CD8-positive, alpha-beta memory T cell (primary cell): ENCODE results near the gene TNPO3. TPM values are rescaled to one million over a fixed set of nuclear protein-coding genes. Genes with fewer than 3 reads are reported as not detected.

Source experiments
- CTCF ChIA-PET: fragments of 350-600 bp; sonication (Branson Sonifier 250); formaldehyde crosslinking; loops from one replicate; lab custom pipeline; 2021; ENCODE audit warnings: antibody characterized with exemption; lab: Charles Lee
- POLR2A ChIA-PET: fragments of 350-600 bp; sonication (Branson Sonifier 250); formaldehyde crosslinking; loops from one replicate; lab custom pipeline; 2021; ENCODE audit warnings: antibody characterized with exemption; lab: Charles Lee
- DNase-seq, 5 donors: peaks; one replicate each; pipeline versions ENCODE4 v3.0.0 to v3.0.0-alpha.2; 2020 to 2022; ENCODE audit warnings: mixed read lengths in 1 of 5
- H3K27ac ChIP-seq: one replicate; pipeline ENCODE4 v1.7.0; 2013; ENCODE audit warnings: low read depth, mild to moderate bottlenecking, low read length, moderate library complexity
- H3K27me3 ChIP-seq: 2 replicates; pipeline ENCODE4 v1.7.0; 2013; ENCODE audit warnings: low read length, mild to moderate bottlenecking; ENCODE audit not compliant: insufficient read depth, poor library complexity, severe bottlenecking
- H3K36me3 ChIP-seq: 2 replicates; pipeline ENCODE4 v1.7.0; 2013; ENCODE audit warnings: mild to moderate bottlenecking, low read length, moderate library complexity; ENCODE audit not compliant: insufficient read depth
- H3K4me1 ChIP-seq: 2 replicates; pipeline ENCODE4 v1.7.0; 2013; ENCODE audit warnings: mild to moderate bottlenecking, low read length, moderate library complexity; ENCODE audit not compliant: insufficient read depth
- H3K4me3 ChIP-seq: 2 replicates; pipeline ENCODE4 v1.7.0; 2013; ENCODE audit warnings: mild to moderate bottlenecking, low read length
- H3K9me3 ChIP-seq: 2 replicates; pipeline ENCODE4 v1.7.0; 2013; ENCODE audit warnings: mild to moderate bottlenecking, low read length
- H3K27ac Mint-ChIP-seq, 8 donors: one replicate each; pipeline ENCODE4 v1.8.0; 2020 to 2021; ENCODE audit warnings: mixed read lengths in 8 of 8, mild to moderate bottlenecking in 6 of 8, inconsistent platforms in 3 of 8, moderate library complexity in 3 of 8
- H3K27me3 Mint-ChIP-seq, 2 donors: one replicate each; pipeline ENCODE4 v1.8.0; 2020 to 2021; ENCODE audit warnings: mixed read lengths in 2 of 2, mild to moderate bottlenecking in 1 of 2, moderate library complexity in 1 of 2
- H3K36me3 Mint-ChIP-seq, 3 donors: one replicate each; pipeline ENCODE4 v1.8.0; 2020 to 2021; ENCODE audit warnings: mixed read lengths in 3 of 3, inconsistent platforms in 1 of 3, mild to moderate bottlenecking in 1 of 3
- H3K4me1 Mint-ChIP-seq, 3 donors: one replicate each; pipeline ENCODE4 v1.8.0; 2020 to 2021; ENCODE audit warnings: mixed read lengths in 3 of 3, inconsistent platforms in 1 of 3, mild to moderate bottlenecking in 1 of 3
- H3K4me3 Mint-ChIP-seq, 7 donors: one replicate each; pipeline ENCODE4 v1.8.0; 2020 to 2021; ENCODE audit warnings: mixed read lengths in 7 of 7, mild to moderate bottlenecking in 6 of 7, moderate library complexity in 4 of 7, inconsistent platforms in 2 of 7
- H3K9me3 Mint-ChIP-seq, 5 donors: one replicate each; pipeline ENCODE4 v1.8.0; 2020 to 2022; ENCODE audit warnings: mixed read lengths in 5 of 5, mild to moderate bottlenecking in 3 of 5, moderate library complexity in 2 of 5, inconsistent platforms in 1 of 5
- polyA plus RNA-seq: library from polyadenylated mRNA; unstranded; fragments of 300-500 nt; fragmentation: Illumina TruSeq; gene quantifications from one replicate; pipeline ENCODE4 v1.2.3, GENCODE V29; 2021
- total RNA-seq, 2 experiments: library from RNA; stranded (reverse); gene quantifications; one replicate each; pipeline ENCODE4 v1.2.3, GENCODE V29; 2021

TNPO3 gene
- total and polyA plus RNA-seq, 3 experiments from 2014 or later = 43.1 to 82.1 (median 80.5) TPM

- Histone ChIP-seq H3K4me1 (no peaks in the 10 kb centered on the region), H3K9me3 (no peaks in the 10 kb centered on the region), H3K4me3 (no peak overlapping the region), H3K36me3 (no peaks in the 10 kb centered on the region), H3K27me3 (no peaks in the 10 kb centered on the region), H3K27ac (no peak overlapping the region)
- H3K36me3 Mint-ChIP-seq = no peaks in the 10 kb centered on the region
- H3K9me3 Mint-ChIP-seq = peaks cover 0 to 2% (median 0%) of the 10 kb centered on the region in 5 donors
- H3K27me3 Mint-ChIP-seq = peaks cover 7 to 35% of the 10 kb centered on the region in 2 donors
- no peak overlapping the region for H3K4me3 Mint-ChIP-seq
- CTCF ChIA-PET = no interaction called here
- no peak overlapping the region for H3K27ac Mint-ChIP-seq
- no peak for DNase-seq
- POLR2A ChIA-PET = no interaction called here
- peaks cover 0 to 6% (median 0%) of the 10 kb centered on the region in 3 donors for H3K4me1 Mint-ChIP-seq
These were observed 22.0 kb upstream of the TNPO3 start for GRCh38 chr7:129076886-129077285.

DNA sequence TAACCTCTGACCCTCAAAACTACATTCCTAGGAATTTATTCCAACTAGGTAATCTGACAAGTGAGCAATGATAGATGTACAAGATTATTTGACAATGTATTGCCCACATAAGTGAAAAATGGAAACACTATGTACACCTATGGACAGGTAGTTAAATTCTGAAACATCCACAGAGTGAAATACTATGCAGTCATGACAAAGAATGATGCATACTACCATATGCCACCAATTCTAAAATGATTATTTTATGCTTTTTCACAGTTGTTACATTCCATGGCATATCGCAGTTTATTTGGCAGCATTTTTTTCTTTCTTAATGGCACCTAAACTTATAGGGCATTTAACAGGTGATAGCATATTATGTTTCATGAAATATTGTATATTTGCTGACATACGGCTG, 20.1 kb upstream of the TNPO3 start:
- peaks cover 0 to 2% (median 0%) of the 10 kb centered on the region in 5 donors for H3K9me3 Mint-ChIP-seq
- Histone ChIP-seq H3K9me3 (no peaks in the 10 kb centered on the region), H3K27ac (no peak overlapping the region), H3K27me3 (no peaks in the 10 kb centered on the region), H3K4me1 (no peaks in the 10 kb centered on the region), H3K36me3 (no peaks in the 10 kb centered on the region), H3K4me3 (no peak overlapping the region)
- ChIA-PET POLR2A (no interaction called here), CTCF (no interaction called here)
- H3K27me3 Mint-ChIP-seq = peaks cover 14 to 41% of the 10 kb centered on the region in 2 donors
- peaks cover 0 to 6% (median 0%) of the 10 kb centered on the region in 3 donors for H3K4me1 Mint-ChIP-seq
- H3K27ac Mint-ChIP-seq = no peak overlapping the region
- DNase-seq = no peak
- H3K36me3 Mint-ChIP-seq = no peaks in the 10 kb centered on the region
- H3K4me3 Mint-ChIP-seq = no peak overlapping the region

DNA sequence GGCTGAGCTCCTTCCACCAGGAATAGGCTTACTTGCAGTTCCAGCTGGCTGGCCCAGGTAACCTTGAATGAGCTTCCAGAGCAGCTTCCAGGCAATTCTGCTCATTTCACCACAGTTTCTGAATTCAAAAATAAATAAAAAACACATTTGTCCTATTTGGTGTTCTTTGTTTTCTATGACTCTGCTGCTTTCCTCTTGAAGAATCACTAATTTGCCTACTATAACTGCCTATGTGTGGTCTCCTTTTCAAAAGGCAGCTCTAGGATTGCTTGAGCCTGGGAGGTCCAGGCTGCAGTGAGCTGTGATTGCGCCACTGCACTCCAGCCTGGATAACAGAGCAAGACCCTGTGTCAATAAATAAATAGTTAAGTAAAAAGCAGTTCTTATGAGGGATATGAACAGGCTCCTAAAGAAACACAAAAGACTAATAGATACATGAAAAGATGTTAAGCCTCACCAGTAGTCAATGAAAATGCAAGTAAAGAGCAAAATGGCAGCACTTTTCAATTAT, 19.5 kb upstream of the TNPO3 start:
- Mint-ChIP-seq H3K4me1 (peaks cover 0 to 6% (median 0%) of the 10 kb centered on the region in 3 donors), H3K9me3 (peaks cover 0 to 2% (median 0%) of the 10 kb centered on the region in 5 donors), H3K27me3 (peaks cover 16 to 47% of the 10 kb centered on the region in 2 donors), H3K4me3 (no peak overlapping the region), H3K36me3 (no peaks in the 10 kb centered on the region), H3K27ac (no peak overlapping the region)
- ChIA-PET CTCF (no interaction called here), POLR2A (no interaction called here)
- no peak overlapping the region for H3K4me3 ChIP-seq
- no peak overlapping the region for H3K27ac ChIP-seq
- DNase-seq = no peak
- no peaks in the 10 kb centered on the region for H3K9me3 ChIP-seq
- no peaks in the 10 kb centered on the region for H3K4me1 ChIP-seq
- no peaks in the 10 kb centered on the region for H3K36me3 ChIP-seq
- H3K27me3 ChIP-seq = no peaks in the 10 kb centered on the region

DNA sequence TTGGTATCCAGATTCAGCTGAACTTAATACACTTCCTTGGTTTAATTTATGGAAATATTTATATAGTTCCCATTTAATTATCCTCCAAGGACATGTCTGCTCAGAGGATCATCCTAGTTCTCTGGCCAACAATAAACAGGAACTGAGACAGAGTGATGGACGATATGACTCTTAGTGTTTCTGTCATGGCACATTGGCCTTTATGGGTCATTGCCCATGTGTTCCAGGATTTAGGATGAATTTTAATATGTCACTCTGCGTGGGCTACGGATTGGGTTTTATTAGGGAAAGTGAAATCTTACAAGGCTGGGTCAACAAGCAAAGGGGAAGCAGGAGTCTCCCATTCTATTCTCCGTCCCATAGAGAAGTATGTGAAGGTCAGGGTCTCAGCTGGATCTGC, 18.8 kb upstream of the TNPO3 start:
- no peak overlapping the region for H3K4me3 Mint-ChIP-seq
- peaks cover 20 to 50% of the 10 kb centered on the region in 2 donors for H3K27me3 Mint-ChIP-seq
- H3K36me3 Mint-ChIP-seq = no peaks in the 10 kb centered on the region
- H3K27ac Mint-ChIP-seq = no peak overlapping the region
- Histone ChIP-seq H3K36me3 (no peaks in the 10 kb centered on the region), H3K27ac (no peak overlapping the region), H3K27me3 (no peaks in the 10 kb centered on the region), H3K9me3 (no peaks in the 10 kb centered on the region), H3K4me3 (no peak overlapping the region), H3K4me1 (no peaks in the 10 kb centered on the region)
- no peak for DNase-seq
- POLR2A ChIA-PET = no interaction called here
- H3K4me1 Mint-ChIP-seq = peaks cover 0 to 6% (median 0%) of the 10 kb centered on the region in 3 donors
- peaks cover 0 to 2% (median 0%) of the 10 kb centered on the region in 5 donors for H3K9me3 Mint-ChIP-seq
- CTCF ChIA-PET = no interaction called here

DNA sequence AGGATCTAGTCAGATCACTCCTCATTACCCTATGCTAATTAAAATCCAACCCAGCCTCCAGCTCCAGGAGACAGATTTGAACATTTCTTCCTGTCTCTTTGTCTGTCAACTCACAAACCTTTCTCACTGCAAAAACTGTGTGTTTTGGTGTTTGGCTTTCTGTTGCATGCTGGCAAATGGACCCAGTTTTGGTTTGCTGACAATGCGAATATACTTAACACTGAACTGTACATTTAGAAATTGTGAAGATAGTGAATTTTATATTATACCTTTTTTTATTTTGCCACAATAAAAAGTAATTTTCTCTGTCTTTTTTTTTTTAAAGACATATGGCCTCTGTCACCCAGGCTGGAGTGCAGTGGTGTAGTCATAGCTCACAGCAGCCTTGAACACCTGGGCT, 18.3 kb upstream of the TNPO3 start:
- Mint-ChIP-seq H3K4me1 (peaks cover 0 to 6% (median 0%) of the 10 kb centered on the region in 3 donors), H3K9me3 (peaks cover 0 to 2% (median 0%) of the 10 kb centered on the region in 5 donors), H3K27ac (no peak overlapping the region), H3K27me3 (peaks cover 20 to 48% of the 10 kb centered on the region in 2 donors), H3K36me3 (no peaks in the 10 kb centered on the region), H3K4me3 (no peak overlapping the region)
- ChIA-PET CTCF (no interaction called here), POLR2A (no interaction called here)
- Histone ChIP-seq H3K27ac (no peak overlapping the region), H3K27me3 (no peaks in the 10 kb centered on the region), H3K4me1 (no peaks in the 10 kb centered on the region), H3K4me3 (no peak overlapping the region), H3K36me3 (no peaks in the 10 kb centered on the region), H3K9me3 (no peaks in the 10 kb centered on the region)
- DNase-seq = no peak

- Mint-ChIP-seq H3K9me3 (peaks cover 0 to 2% (median 0%) of the 10 kb centered on the region in 5 donors), H3K4me1 (peaks cover 0 to 6% (median 0%) of the 10 kb centered on the region in 3 donors), H3K4me3 (no peak overlapping the region), H3K27me3 (peaks cover 20 to 49% of the 10 kb centered on the region in 2 donors), H3K27ac (no peak overlapping the region), H3K36me3 (no peaks in the 10 kb centered on the region)
- Histone ChIP-seq H3K4me1 (no peaks in the 10 kb centered on the region), H3K27ac (no peak overlapping the region), H3K9me3 (no peaks in the 10 kb centered on the region), H3K4me3 (no peak overlapping the region), H3K27me3 (no peaks in the 10 kb centered on the region), H3K36me3 (no peaks in the 10 kb centered on the region)
- CTCF ChIA-PET = no interaction called here
- no peak for DNase-seq
- POLR2A ChIA-PET = no interaction called here
These were observed 17.6 kb upstream of the TNPO3 start for GRCh38 chr7:129072479-129073011.

DNA sequence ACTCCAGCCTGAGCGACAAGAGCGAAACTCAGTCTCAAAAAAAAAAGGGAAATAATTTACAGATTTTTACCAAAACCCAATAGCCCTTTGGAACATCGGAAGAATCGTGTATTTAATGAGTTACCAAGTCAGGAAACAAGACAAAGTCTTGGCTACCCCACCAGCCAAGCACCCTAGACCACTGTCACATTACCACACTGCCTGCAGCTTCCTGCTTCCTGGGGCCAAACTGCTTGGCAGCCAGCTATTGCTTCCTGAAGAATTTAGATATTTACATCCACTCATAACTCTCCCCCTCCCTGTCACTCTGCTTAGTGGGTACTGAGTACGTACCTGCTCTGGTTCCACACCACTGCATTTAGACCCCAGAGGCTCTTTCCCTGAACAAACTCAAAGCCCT, 14.1 kb upstream of the TNPO3 start:
- no peaks in the 10 kb centered on the region for H3K36me3 ChIP-seq
- no peaks in the 10 kb centered on the region for H3K9me3 ChIP-seq
- H3K9me3 Mint-ChIP-seq = peaks cover 0 to 2% (median 0%) of the 10 kb centered on the region in 5 donors
- no peak overlapping the region for H3K4me3 Mint-ChIP-seq
- ChIA-PET POLR2A (no interaction called here), CTCF (interaction anchor here (1.9 kb wide), 1 partner anchor 23 kb away, joined by 6 read pairs; no protein-coding TSS in a partner anchor)
- peaks cover 20 to 41% of the 10 kb centered on the region in 2 donors for H3K27me3 Mint-ChIP-seq
- peaks cover 0 to 6% (median 0%) of the 10 kb centered on the region in 3 donors for H3K4me1 Mint-ChIP-seq
- no peak for DNase-seq
- H3K27me3 ChIP-seq = no peaks in the 10 kb centered on the region
- H3K4me1 ChIP-seq = no peaks in the 10 kb centered on the region
- no peak overlapping the region for H3K4me3 ChIP-seq
- H3K27ac Mint-ChIP-seq = no peak overlapping the region
- no peaks in the 10 kb centered on the region for H3K36me3 Mint-ChIP-seq
- H3K27ac ChIP-seq = no peak overlapping the region

DNA sequence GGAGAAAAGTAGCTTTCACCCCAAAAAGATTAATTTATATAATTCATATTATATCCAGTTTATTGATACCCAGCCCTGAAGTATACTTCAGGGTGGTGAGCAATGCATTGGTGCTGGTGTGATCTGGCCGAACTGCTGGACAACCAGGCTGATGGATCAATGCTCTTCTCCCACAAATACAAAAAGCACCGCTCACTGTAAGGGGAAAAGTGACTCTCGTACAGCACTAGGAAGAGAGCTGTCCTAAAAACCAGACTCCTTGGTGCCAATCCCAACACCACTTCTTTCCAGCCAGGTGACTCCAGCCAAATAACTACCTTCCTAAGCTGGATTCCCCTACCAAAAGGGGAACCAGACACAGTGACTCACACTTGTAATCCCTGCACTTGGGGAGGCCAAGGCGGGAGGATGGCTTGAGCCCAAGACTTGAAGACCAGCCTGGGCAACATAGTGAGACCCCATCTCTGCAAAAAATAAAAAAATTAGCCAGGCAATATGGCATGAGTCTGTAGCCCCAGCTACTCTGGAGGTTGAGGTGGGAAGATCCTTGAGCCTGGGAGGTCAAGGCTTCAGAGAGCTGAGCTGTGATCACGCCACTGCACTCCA, 13.1 kb upstream of the TNPO3 start:
- H3K4me3 ChIP-seq = no peak overlapping the region
- H3K9me3 Mint-ChIP-seq = peaks cover 0 to 5% (median 2%) of the 10 kb centered on the region in 5 donors
- H3K27ac Mint-ChIP-seq = no peak overlapping the region
- peaks cover 17 to 37% of the 10 kb centered on the region in 2 donors for H3K27me3 Mint-ChIP-seq
- no peaks in the 10 kb centered on the region for H3K4me1 ChIP-seq
- no peak overlapping the region for H3K4me3 Mint-ChIP-seq
- CTCF ChIA-PET = interaction anchor here (1.9 kb wide), 1 partner anchor 24 kb away, joined by 6 read pairs; no protein-coding TSS in a partner anchor
- POLR2A ChIA-PET = no interaction called here
- no peaks in the 10 kb centered on the region for H3K36me3 ChIP-seq
- no peak for DNase-seq
- peaks cover 0 to 6% (median 0%) of the 10 kb centered on the region in 3 donors for H3K4me1 Mint-ChIP-seq
- H3K36me3 Mint-ChIP-seq = no peaks in the 10 kb centered on the region
- H3K9me3 ChIP-seq = no peaks in the 10 kb centered on the region
- peak overlapping the region; percentile 75 for H3K27ac ChIP-seq
- H3K27me3 ChIP-seq = no peaks in the 10 kb centered on the region
